ENCODE measurements around the gene CCDC85B. TPM values are rescaled to one million over a fixed set of nuclear protein-coding genes. Genes with fewer than 3 reads are reported as not detected.

The CCDC85B gene
- total RNA-seq, 2 donors from 2014 or later, result 11.2 to 16.3 TPM

- intact Hi-C loops (cut with DNase I), result no loop called here
- H3K27ac ChIP-seq, result no peak overlapping the region
- H3K9me3 ChIP-seq, result no peaks in the 10 kb centered on the region
- no peak overlapping the region for H3K9ac ChIP-seq (ENCODE audit: low read depth in 2 of 2, low read length in 2 of 2)
- peaks cover 9% of the 10 kb centered on the region for H3K4me1 ChIP-seq
- H3K27me3 ChIP-seq, result no peaks in the 10 kb centered on the region
- DNase-seq, result no peak
- TF ChIP-seq, protein P1, sequence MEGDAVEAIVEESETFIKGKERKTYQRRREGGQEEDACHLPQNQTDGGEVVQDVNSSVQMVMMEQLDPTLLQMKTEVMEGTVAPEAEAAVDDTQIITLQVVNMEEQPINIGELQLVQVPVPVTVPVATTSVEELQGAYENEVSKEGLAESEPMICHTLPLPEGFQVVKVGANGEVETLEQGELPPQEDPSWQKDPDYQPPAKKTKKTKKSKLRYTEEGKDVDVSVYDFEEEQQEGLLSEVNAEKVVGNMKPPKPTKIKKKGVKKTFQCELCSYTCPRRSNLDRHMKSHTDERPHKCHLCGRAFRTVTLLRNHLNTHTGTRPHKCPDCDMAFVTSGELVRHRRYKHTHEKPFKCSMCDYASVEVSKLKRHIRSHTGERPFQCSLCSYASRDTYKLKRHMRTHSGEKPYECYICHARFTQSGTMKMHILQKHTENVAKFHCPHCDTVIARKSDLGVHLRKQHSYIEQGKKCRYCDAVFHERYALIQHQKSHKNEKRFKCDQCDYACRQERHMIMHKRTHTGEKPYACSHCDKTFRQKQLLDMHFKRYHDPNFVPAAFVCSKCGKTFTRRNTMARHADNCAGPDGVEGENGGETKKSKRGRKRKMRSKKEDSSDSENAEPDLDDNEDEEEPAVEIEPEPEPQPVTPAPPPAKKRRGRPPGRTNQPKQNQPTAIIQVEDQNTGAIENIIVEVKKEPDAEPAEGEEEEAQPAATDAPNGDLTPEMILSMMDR (IDR thresholded peaks at IDR 0.05), result no peak
- H3K4me3 ChIP-seq, result no peak overlapping the region
- H3K36me3 ChIP-seq, result no peaks in the 10 kb centered on the region
These were observed 13.2 kb downstream of the CCDC85B start for GRCh38 chr11:65903715-65904114.

GRCh38 chr11:65906602-65907001, 16.1 kb downstream of the CCDC85B start:
- Histone ChIP-seq H3K36me3 (no peaks in the 10 kb centered on the region), H3K9ac (ENCODE audit: low read depth in 2 of 2, low read length in 2 of 2) (no peak overlapping the region), H3K27ac (no peak overlapping the region), H3K4me3 (no peak overlapping the region), H3K27me3 (no peaks in the 10 kb centered on the region), H3K9me3 (no peaks in the 10 kb centered on the region), H3K4me1 (peaks cover 2% of the 10 kb centered on the region)
- intact Hi-C loops (cut with DNase I), result no loop called here
- TF ChIP-seq, protein P1 (IDR thresholded peaks at IDR 0.05), result no peak
- DNase-seq, result no peak

DNA sequence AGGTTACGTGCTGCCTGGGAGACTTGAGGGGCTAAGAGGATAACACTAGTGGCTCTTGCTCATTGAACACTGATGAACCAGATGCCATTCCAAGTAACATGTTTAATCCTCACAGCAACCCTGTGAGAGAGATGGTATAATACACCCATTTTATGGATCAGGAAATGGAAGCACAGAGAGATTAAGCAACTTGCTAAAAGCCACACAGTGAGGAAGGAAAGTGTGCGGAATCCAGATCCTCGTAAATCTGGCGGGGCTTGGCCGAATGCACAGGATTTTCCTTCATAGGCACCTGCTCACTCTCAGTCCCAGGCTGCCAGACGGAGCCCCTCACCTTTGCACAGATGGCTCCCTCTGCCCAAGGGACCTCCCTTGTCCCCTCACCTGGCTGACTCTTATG, 17.4 kb downstream of the CCDC85B start:
- no peak for DNase-seq
- Histone ChIP-seq H3K4me3 (no peak overlapping the region), H3K27ac (no peak overlapping the region), H3K36me3 (no peaks in the 10 kb centered on the region), H3K9ac (ENCODE audit: low read depth in 2 of 2, low read length in 2 of 2) (no peak overlapping the region), H3K9me3 (no peaks in the 10 kb centered on the region), H3K4me1 (peaks cover 7% of the 10 kb centered on the region), H3K27me3 (no peaks in the 10 kb centered on the region)
- intact Hi-C loops (cut with DNase I), result no loop called here
- TF ChIP-seq, protein P1 (IDR thresholded peaks at IDR 0.05), result no peak

- TF ChIP-seq, protein P1 (IDR thresholded peaks at IDR 0.05), result no peak
- Histone ChIP-seq H3K27ac (no peak overlapping the region), H3K4me1 (peaks cover 13% of the 10 kb centered on the region), H3K9me3 (no peaks in the 10 kb centered on the region), H3K9ac (ENCODE audit: low read depth in 2 of 2, low read length in 2 of 2) (no peak overlapping the region), H3K27me3 (no peaks in the 10 kb centered on the region), H3K36me3 (no peaks in the 10 kb centered on the region), H3K4me3 (no peak overlapping the region)
- peak; percentile 58 for DNase-seq
- intact Hi-C loops (cut with DNase I), result no loop called here
These were observed 21.5 kb downstream of the CCDC85B start for GRCh38 chr11:65911682-65912568.

- H3K36me3 ChIP-seq, result no peaks in the 10 kb centered on the region
- intact Hi-C loops (cut with DNase I), result no loop called here
- H3K4me3 ChIP-seq, result no peak overlapping the region
- no peak overlapping the region for H3K9ac ChIP-seq (ENCODE audit: low read depth in 2 of 2, low read length in 2 of 2)
- H3K27ac ChIP-seq, result no peak overlapping the region
- no peak for DNase-seq
- TF ChIP-seq, protein P1 (IDR thresholded peaks at IDR 0.05), result no peak
- H3K27me3 ChIP-seq, result no peaks in the 10 kb centered on the region
- H3K4me1 ChIP-seq, result peaks cover 20% of the 10 kb centered on the region
- H3K9me3 ChIP-seq, result no peaks in the 10 kb centered on the region
These were observed 22.4 kb downstream of the CCDC85B start for GRCh38 chr11:65912845-65913244.

Measured in colonic mucosa (tissue), 4 donors.